Measurements from ENCODE around the gene RAI1.

The RAI1 gene

GRCh38 chr17:17702449-17703139, 21.3 kb downstream of the RAI1 start:
- no peak for TF ChIP-seq CTCF (IDR thresholded peaks at IDR 0.05; ENCODE audit: borderline replicate concordance, insufficient read depth, low read depth, low read length)

GRCh38 chr17:17703140-17703919, 22.1 kb downstream of the RAI1 start:
- H3K4me3 ChIP-seq (ENCODE audit: low read depth, low read length): no peak overlapping the region
- TF ChIP-seq CTCF (IDR thresholded peaks at IDR 0.05; ENCODE audit: borderline replicate concordance, insufficient read depth, low read depth, low read length): no peak

More at GRCh38 chr17:17702449-17703139, 21.3 kb downstream of the RAI1 start:
- no peak overlapping the region for H3K4me3 ChIP-seq (ENCODE audit: low read depth, low read length)

- TF ChIP-seq CTCF (IDR thresholded peaks at IDR 0.05; ENCODE audit: borderline replicate concordance, insufficient read depth, low read depth, low read length): no peak
- H3K4me3 ChIP-seq (ENCODE audit: low read depth, low read length): no peak overlapping the region
Measured at GRCh38 chr17:17704931-17705330, 23.7 kb downstream of the RAI1 start.

GRCh38 chr17:17706140-17707060, 25.1 kb downstream of the RAI1 start:
- no peak for TF ChIP-seq CTCF (IDR thresholded peaks at IDR 0.05; ENCODE audit: borderline replicate concordance, insufficient read depth, low read depth, low read length)
- H3K4me3 ChIP-seq (ENCODE audit: low read depth, low read length): no peak overlapping the region

- no peak for TF ChIP-seq CTCF (IDR thresholded peaks at IDR 0.05; ENCODE audit: borderline replicate concordance, insufficient read depth, low read depth, low read length)
- no peak overlapping the region for H3K4me3 ChIP-seq (ENCODE audit: low read depth, low read length)
Measured at GRCh38 chr17:17708295-17708694, 27.0 kb downstream of the RAI1 start.

GRCh38 chr17:17708816-17709215, 27.6 kb downstream of the RAI1 start:
- TF ChIP-seq CTCF (IDR thresholded peaks at IDR 0.05; ENCODE audit: borderline replicate concordance, insufficient read depth, low read depth, low read length): no peak
- H3K4me3 ChIP-seq (ENCODE audit: low read depth, low read length): no peak overlapping the region

Data from GM12875 (cell line).